RWPE1 (cell line): ENCODE measurements around the gene GNB1L.

Experiments
- CTCF ChIA-PET: fragments of 350-600 bp; sonication (Branson Sonifier 250); formaldehyde crosslinking; extraction: SDS; loops from one replicate; lab custom pipeline; 2021; lab: Yijun Ruan, JAX
- POLR2A ChIA-PET: fragments of 400-600 bp; formaldehyde crosslinking; extraction: SDS; loops from one replicate; lab custom pipeline; 2020; ENCODE audit warnings: antibody characterized with exemption; ENCODE audit not compliant: low non-redundant PET; lab: Yijun Ruan, JAX
- DNase-seq: peaks from one replicate; pipeline ENCODE4 v3.0.0; 2012; ENCODE audit warnings: low spot score
- H3K27ac ChIP-seq: fragments of 450-650 bp; 2 replicates; pipeline ENCODE4 v1.5.1; 2017
- TF ChIP-seq, protein P1 (sequence below): fragments of 450-650 bp; conservative IDR thresholded peaks from 2 replicates; pipeline ENCODE4 v1.5.1; 2017; ENCODE audit warnings: low read depth, mild to moderate bottlenecking

Gene GNB1L

GRCh38 chr22:19734163-19734562 lies 120.5 kb downstream of the GNB1L start:
- CTCF ChIA-PET = no interaction called here
- DNase-seq = no peak
- POLR2A ChIA-PET = interaction anchor here (0.6 kb wide), 1 partner anchor 222 kb away, joined by 9 read pairs; no protein-coding TSS in a partner anchor
- TF ChIP-seq, protein P1, sequence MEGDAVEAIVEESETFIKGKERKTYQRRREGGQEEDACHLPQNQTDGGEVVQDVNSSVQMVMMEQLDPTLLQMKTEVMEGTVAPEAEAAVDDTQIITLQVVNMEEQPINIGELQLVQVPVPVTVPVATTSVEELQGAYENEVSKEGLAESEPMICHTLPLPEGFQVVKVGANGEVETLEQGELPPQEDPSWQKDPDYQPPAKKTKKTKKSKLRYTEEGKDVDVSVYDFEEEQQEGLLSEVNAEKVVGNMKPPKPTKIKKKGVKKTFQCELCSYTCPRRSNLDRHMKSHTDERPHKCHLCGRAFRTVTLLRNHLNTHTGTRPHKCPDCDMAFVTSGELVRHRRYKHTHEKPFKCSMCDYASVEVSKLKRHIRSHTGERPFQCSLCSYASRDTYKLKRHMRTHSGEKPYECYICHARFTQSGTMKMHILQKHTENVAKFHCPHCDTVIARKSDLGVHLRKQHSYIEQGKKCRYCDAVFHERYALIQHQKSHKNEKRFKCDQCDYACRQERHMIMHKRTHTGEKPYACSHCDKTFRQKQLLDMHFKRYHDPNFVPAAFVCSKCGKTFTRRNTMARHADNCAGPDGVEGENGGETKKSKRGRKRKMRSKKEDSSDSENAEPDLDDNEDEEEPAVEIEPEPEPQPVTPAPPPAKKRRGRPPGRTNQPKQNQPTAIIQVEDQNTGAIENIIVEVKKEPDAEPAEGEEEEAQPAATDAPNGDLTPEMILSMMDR = no peak
- H3K27ac ChIP-seq = no peak overlapping the region

- DNase-seq = no peak
- ChIA-PET CTCF (no interaction called here), POLR2A (no interaction called here)
- H3K27ac ChIP-seq = no peak overlapping the region
- TF ChIP-seq, protein P1 = no peak
Observed at GRCh38 chr22:19733755-19734154, 120.9 kb downstream of the GNB1L start.
